ENCODE measurements around the gene MARCHF9. TPM values are rescaled to one million over a fixed set of nuclear protein-coding genes. Genes with fewer than 3 reads are reported as not detected.

Gene MARCHF9
- total RNA-seq, 1 experiment from 2014 or later, result 21.8 TPM

DNA sequence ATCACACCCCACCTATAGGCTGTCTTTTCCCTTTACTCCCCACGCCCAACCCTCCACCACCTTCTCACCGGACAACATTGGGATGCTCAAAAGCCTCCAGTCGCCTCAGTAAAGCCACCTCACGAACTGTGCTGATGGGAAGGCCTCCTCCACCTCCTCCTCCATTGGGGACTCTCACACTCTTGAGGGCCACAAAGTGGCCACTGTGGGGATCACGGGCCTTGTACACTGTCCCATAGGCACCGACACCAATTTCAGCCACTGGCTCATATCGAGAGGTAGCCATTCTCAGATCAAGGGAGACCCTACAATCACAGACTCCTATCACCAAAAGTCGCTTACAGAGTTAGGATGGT lies 3.5 kb upstream of the MARCHF9 start:
- DNase-seq (ENCODE audit: low read depth, low spot score) (no peak), ATAC-seq (no peak)
- ChIA-PET POLR2A (no interaction called here), RAD21 (ENCODE audit: low non-redundant PET in 1 of 2, low total read pairs in 2 of 2, uncharacterized antibody in 2 of 2, unreplicated experiment in 2 of 2) (no interaction called here), CTCF (no interaction called here)
- Histone ChIP-seq H3K27ac (ENCODE audit: low read depth, low read length) (peak overlapping the region; percentile 69), H3K9me3 (ENCODE audit: control insufficient read depth in 1 of 2, insufficient read depth in 1 of 2, low read depth in 1 of 2, low read length in 2 of 2) (no peaks in the 10 kb centered on the region), H3K4me3 (replicated peaks in 1 of 2; ENCODE audit: low read depth in 1 of 2, low read length in 2 of 2) (peak overlapping the region; percentile 82 to 98), H4K20me1 (ENCODE audit: insufficient read depth) (no peaks in the 10 kb centered on the region), H3K4me1 (ENCODE audit: control insufficient read depth in 1 of 2, insufficient read depth in 2 of 2, low read length in 2 of 2) (peaks cover 18 to 39% of the 10 kb centered on the region in 2 experiments), H2AFZ (ENCODE audit: low read depth, low read length, poor library complexity, severe bottlenecking) (no peak overlapping the region), H3K36me3 (ENCODE audit: control insufficient read depth in 1 of 2, insufficient read depth in 2 of 2, low read length in 2 of 2) (peaks cover 18 to 29% of the 10 kb centered on the region in 2 experiments; a peak in 3 of 4 replicates), H3K79me2 (ENCODE audit: insufficient read depth, low read length) (peaks cover 33% of the 10 kb centered on the region), H3K27me3 (ENCODE audit: insufficient read depth, low read length) (no peaks in the 10 kb centered on the region), H3K9ac (ENCODE audit: low read length) (peak overlapping the region; percentile 95), H3K9me2 (ENCODE audit: insufficient read depth) (no peaks in the 10 kb centered on the region), H3K4me2 (ENCODE audit: low read length) (peak overlapping the region; percentile 88)
- TF ChIP-seq, protein P1, sequence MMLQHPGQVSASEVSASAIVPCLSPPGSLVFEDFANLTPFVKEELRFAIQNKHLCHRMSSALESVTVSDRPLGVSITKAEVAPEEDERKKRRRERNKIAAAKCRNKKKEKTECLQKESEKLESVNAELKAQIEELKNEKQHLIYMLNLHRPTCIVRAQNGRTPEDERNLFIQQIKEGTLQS (IDR thresholded peaks at IDR 0.05), result no peak
- intact Hi-C loops (cut with micrococcal nuclease), result no loop called here
- BruUV-seq (replicated peaks), result no TSS peak

DNA sequence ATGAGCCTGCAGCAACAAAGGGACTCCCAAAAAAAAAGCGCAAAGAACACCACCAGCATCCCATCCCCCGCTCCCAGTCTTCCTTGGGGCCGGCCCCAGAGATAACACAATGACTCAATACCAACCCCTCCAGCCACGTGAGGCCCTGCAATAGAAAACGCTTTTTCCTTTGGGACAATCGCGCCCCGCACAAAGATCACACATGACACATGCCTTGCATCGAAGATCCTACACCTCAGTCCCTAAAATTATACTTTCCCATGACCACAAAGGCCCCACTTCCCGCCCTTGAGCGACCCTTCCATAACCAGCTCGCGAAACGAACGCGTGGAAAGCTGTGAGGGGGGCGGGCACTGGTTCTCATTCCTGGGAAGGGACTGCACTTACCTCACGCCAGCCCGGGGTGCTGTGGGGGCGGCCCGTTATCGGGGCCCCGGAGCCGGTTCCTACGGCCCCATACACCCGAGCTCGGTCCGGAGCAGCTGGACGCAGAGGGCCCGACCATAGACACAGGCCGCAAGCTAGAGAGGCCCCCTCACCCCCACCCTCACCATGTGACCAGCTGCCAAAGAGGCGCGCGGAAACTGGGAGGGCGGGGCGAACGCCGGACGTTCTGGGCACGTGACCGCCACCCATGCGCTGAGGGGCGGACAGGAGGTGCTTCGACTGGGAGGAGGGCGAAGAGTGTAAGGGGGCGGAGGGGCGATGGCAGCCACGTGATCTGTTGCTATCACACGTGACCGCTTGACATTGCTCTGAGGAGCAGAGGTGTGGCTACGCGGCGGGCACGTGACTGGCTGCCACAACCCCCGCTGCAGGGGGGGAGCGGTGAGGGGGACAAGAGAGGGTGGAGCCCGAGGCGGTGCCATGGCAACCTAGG lies 2.9 kb upstream of the MARCHF9 start, which contains the start of gene CDK4:
Gene CDK4, minus strand, starts transcription at position 523 of the 880 bp plus-strand sequence. CDS start 593 bp downstream, outside the sequence.
- Histone ChIP-seq H3K36me3 (ENCODE audit: control insufficient read depth in 1 of 2, insufficient read depth in 2 of 2, low read length in 2 of 2) (peaks cover 15 to 24% of the 10 kb centered on the region in 2 experiments; a peak in 3 of 4 replicates), H3K27ac (ENCODE audit: low read depth, low read length) (peak within 1 kb of the TSS; percentile 69), H3K27me3 (ENCODE audit: insufficient read depth, low read length) (no peaks in the 10 kb centered on the region), H3K79me2 (ENCODE audit: insufficient read depth, low read length) (peaks cover 33% of the 10 kb centered on the region), H3K9me2 (ENCODE audit: insufficient read depth) (no peaks in the 10 kb centered on the region), H3K4me1 (ENCODE audit: control insufficient read depth in 1 of 2, insufficient read depth in 2 of 2, low read length in 2 of 2) (peaks cover 20 to 45% of the 10 kb centered on the region in 2 experiments), H3K4me2 (ENCODE audit: low read length) (peak within 1 kb of the TSS; percentile 88), H2AFZ (ENCODE audit: low read depth, low read length, poor library complexity, severe bottlenecking) (no peak within 1 kb of the TSS), H4K20me1 (ENCODE audit: insufficient read depth) (no peaks in the 10 kb centered on the region), H3K4me3 (replicated peaks in 1 of 2; ENCODE audit: low read depth in 1 of 2, low read length in 2 of 2) (peak within 1 kb of the TSS; percentile 82 to 98), H3K9ac (ENCODE audit: low read length) (peak within 1 kb of the TSS; percentile 95), H3K9me3 (ENCODE audit: control insufficient read depth in 1 of 2, insufficient read depth in 1 of 2, low read depth in 1 of 2, low read length in 2 of 2) (no peaks in the 10 kb centered on the region)
- RAD21 ChIA-PET (ENCODE audit: low non-redundant PET in 1 of 2, low total read pairs in 2 of 2, uncharacterized antibody in 2 of 2, unreplicated experiment in 2 of 2), result no interaction called here
- ATAC-seq, result peak; percentile 75
- POLR2A ChIA-PET, result interaction anchor here (0.8 kb wide), 1 partner anchor 14 kb away, joined by 5 read pairs; the partner anchor contains the start of gene CYP27B1
- intact Hi-C loops (cut with micrococcal nuclease), result no loop called here
- peak; percentile 99 for DNase-seq (ENCODE audit: low read depth, low spot score)
- BruUV-seq (replicated peaks), result TSS peak; percentile 81
- CTCF ChIA-PET, result no interaction called here
- TF ChIP-seq POLR2A (IDR thresholded peaks at IDR 0.05; ENCODE audit: borderline replicate concordance, extremely low read depth, insufficient read depth, insufficient read length) (peak; percentile 50), SP1 (IDR thresholded peaks at IDR 0.05; ENCODE audit: low read depth) (no peak), ZNF274 (IDR thresholded peaks at IDR 0.05; ENCODE audit: low read depth, low read length) (no peak), EZH2phosphoT487 (IDR thresholded peaks at IDR 0.05; ENCODE audit: borderline replicate concordance) (no peak), TCF7L2 (IDR thresholded peaks at IDR 0.05; ENCODE audit: borderline replicate concordance, extremely low read depth, insufficient read depth, insufficient read length) (peak; percentile 21), EGR1 (IDR thresholded peaks at IDR 0.05; ENCODE audit: low read depth) (no peak), SIN3A (IDR thresholded peaks at IDR 0.05; ENCODE audit: low read depth) (no peak), YY1 (IDR thresholded peaks at IDR 0.05; ENCODE audit: extremely low read depth, insufficient replicate concordance, low read depth, low read length) (peak; percentile 37), CBX3 (IDR thresholded peaks at IDR 0.05; ENCODE audit: low read depth) (no peak)
- TF ChIP-seq, protein P2, sequence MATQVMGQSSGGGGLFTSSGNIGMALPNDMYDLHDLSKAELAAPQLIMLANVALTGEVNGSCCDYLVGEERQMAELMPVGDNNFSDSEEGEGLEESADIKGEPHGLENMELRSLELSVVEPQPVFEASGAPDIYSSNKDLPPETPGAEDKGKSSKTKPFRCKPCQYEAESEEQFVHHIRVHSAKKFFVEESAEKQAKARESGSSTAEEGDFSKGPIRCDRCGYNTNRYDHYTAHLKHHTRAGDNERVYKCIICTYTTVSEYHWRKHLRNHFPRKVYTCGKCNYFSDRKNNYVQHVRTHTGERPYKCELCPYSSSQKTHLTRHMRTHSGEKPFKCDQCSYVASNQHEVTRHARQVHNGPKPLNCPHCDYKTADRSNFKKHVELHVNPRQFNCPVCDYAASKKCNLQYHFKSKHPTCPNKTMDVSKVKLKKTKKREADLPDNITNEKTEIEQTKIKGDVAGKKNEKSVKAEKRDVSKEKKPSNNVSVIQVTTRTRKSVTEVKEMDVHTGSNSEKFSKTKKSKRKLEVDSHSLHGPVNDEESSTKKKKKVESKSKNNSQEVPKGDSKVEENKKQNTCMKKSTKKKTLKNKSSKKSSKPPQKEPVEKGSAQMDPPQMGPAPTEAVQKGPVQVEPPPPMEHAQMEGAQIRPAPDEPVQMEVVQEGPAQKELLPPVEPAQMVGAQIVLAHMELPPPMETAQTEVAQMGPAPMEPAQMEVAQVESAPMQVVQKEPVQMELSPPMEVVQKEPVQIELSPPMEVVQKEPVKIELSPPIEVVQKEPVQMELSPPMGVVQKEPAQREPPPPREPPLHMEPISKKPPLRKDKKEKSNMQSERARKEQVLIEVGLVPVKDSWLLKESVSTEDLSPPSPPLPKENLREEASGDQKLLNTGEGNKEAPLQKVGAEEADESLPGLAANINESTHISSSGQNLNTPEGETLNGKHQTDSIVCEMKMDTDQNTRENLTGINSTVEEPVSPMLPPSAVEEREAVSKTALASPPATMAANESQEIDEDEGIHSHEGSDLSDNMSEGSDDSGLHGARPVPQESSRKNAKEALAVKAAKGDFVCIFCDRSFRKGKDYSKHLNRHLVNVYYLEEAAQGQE (IDR thresholded peaks at IDR 0.05; ENCODE audit: low read depth), result no peak
- TF ChIP-seq, protein P1 (IDR thresholded peaks at IDR 0.05), result no peak
- TF ChIP-seq, protein P3, sequence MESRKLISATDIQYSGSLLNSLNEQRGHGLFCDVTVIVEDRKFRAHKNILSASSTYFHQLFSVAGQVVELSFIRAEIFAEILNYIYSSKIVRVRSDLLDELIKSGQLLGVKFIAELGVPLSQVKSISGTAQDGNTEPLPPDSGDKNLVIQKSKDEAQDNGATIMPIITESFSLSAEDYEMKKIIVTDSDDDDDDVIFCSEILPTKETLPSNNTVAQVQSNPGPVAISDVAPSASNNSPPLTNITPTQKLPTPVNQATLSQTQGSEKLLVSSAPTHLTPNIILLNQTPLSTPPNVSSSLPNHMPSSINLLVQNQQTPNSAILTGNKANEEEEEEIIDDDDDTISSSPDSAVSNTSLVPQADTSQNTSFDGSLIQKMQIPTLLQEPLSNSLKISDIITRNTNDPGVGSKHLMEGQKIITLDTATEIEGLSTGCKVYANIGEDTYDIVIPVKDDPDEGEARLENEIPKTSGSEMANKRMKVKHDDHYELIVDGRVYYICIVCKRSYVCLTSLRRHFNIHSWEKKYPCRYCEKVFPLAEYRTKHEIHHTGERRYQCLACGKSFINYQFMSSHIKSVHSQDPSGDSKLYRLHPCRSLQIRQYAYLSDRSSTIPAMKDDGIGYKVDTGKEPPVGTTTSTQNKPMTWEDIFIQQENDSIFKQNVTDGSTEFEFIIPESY (IDR thresholded peaks at IDR 0.05; ENCODE audit: extremely low read depth, insufficient replicate concordance, low read length), result peak; percentile 42

Measured in HCT116 (cell line).